Anterior cingulate cortex (tissue), 58 donors: Measurements from ENCODE around the gene COX20.
"Not testable (repeated sequence)": the region's sequence is repeated elsewhere in the genome, so short reads cannot be mapped to it uniquely, and the experiment has no call there.

Source experiments
- DNase-seq, 58 donors: peaks; one replicate each; lab custom pipeline; 2025; lab: John Stamatoyannopoulos, UW

Gene COX20

GRCh38 chr1:244820131-244820530 is 15.3 kb upstream of the COX20 start:
- DNase-seq: no peak

GRCh38 chr1:244821134-244821533 is 14.3 kb upstream of the COX20 start:
- no peak for DNase-seq

- no peak for DNase-seq
Observed at GRCh38 chr1:244822878-244823277, 12.6 kb upstream of the COX20 start.

- no peak for DNase-seq
Observed at GRCh38 chr1:244826712-244827111, 8.7 kb upstream of the COX20 start.

- DNase-seq: no peak
Observed at GRCh38 chr1:244830639-244831038, 4.8 kb upstream of the COX20 start.

- not testable (repeated sequence) for DNase-seq
Observed at GRCh38 chr1:244833260-244833659, 2.2 kb upstream of the COX20 start.

- peak in 47 of 58 donors; percentile 7 to 68 (median 31) for DNase-seq
Observed at GRCh38 chr1:244833734-244834542, 1.5 kb upstream of the COX20 start.

- peak in 49 of 58 donors; percentile 32 to 97 (median 92) for DNase-seq
Observed at GRCh38 chr1:244834543-244835275, 749 bp upstream of the COX20 start.

- DNase-seq: peak in 14 of 58 donors; percentile 4 to 44 (median 20)
Observed at GRCh38 chr1:244836135-244836521, 670 bp downstream of the COX20 start.

GRCh38 chr1:244836584-244836983 is 1.1 kb downstream of the COX20 start:
- no peak for DNase-seq

- DNase-seq: no peak
Observed at GRCh38 chr1:244837597-244838258, 2.3 kb downstream of the COX20 start.

GRCh38 chr1:244839656-244840055 is 4.2 kb downstream of the COX20 start:
- no peak for DNase-seq

- DNase-seq: peak in 1 of 58 donors; percentile 25
Observed at GRCh38 chr1:244840219-244840794, 4.8 kb downstream of the COX20 start.

- DNase-seq: no peak
Observed at GRCh38 chr1:244841273-244841927, 5.9 kb downstream of the COX20 start.

- DNase-seq: no peak
Observed at GRCh38 chr1:244843148-244843978, 7.9 kb downstream of the COX20 start.

- DNase-seq: no peak
Observed at GRCh38 chr1:244844155-244845121, 9.0 kb downstream of the COX20 start.

- no peak for DNase-seq
Observed at GRCh38 chr1:244846653-244847052, 11.2 kb downstream of the COX20 start.

GRCh38 chr1:244849189-244849866 is 13.9 kb downstream of the COX20 start:
- DNase-seq: no peak
